DOHH2 (cell line): Measurements from ENCODE around the gene PHF20.

Experiments
- CTCF ChIP-seq: fragments of 200-600 bp; sonication (generic); IDR thresholded peaks from one replicate; pipeline ENCODE4 v1.5.1; 2014; ENCODE audit warnings: antibody characterized with exemption, mild to moderate bottlenecking, low read depth, low read length; ENCODE audit not compliant: poor library complexity, severe bottlenecking
- EZH2phosphoT487 ChIP-seq: fragments of 200-600 bp; sonication (generic); IDR thresholded peaks from 2 replicates; pipeline ENCODE4 v1.6.1; 2017; ENCODE audit warnings: borderline replicate concordance, mild to moderate bottlenecking, antibody characterized with exemption, low read length, moderate library complexity, mixed read lengths

GRCh38 chr20:35941620-35942019 lies 169.8 kb downstream of the PHF20 start:
- TF ChIP-seq CTCF (no peak), EZH2phosphoT487 (no peak)
